ENCODE measurements around the gene HIP1R.

The HIP1R gene

GRCh38 chr12:122836027-122836921 is 1.0 kb downstream of the HIP1R start:
- TF ChIP-seq CTCF (conservative IDR thresholded peaks at IDR 0.05), result no peak
- H3K27ac ChIP-seq, result peak overlapping the region; percentile 84

- no peak for TF ChIP-seq CTCF (conservative IDR thresholded peaks at IDR 0.05)
- H3K27ac ChIP-seq, result peak overlapping the region; percentile 84
Observed at GRCh38 chr12:122837306-122838265, 2.3 kb downstream of the HIP1R start.

GRCh38 chr12:122838841-122839240 is 3.6 kb downstream of the HIP1R start:
- no peak for TF ChIP-seq CTCF (conservative IDR thresholded peaks at IDR 0.05)
- H3K27ac ChIP-seq, result peak overlapping the region; percentile 84

DNA sequence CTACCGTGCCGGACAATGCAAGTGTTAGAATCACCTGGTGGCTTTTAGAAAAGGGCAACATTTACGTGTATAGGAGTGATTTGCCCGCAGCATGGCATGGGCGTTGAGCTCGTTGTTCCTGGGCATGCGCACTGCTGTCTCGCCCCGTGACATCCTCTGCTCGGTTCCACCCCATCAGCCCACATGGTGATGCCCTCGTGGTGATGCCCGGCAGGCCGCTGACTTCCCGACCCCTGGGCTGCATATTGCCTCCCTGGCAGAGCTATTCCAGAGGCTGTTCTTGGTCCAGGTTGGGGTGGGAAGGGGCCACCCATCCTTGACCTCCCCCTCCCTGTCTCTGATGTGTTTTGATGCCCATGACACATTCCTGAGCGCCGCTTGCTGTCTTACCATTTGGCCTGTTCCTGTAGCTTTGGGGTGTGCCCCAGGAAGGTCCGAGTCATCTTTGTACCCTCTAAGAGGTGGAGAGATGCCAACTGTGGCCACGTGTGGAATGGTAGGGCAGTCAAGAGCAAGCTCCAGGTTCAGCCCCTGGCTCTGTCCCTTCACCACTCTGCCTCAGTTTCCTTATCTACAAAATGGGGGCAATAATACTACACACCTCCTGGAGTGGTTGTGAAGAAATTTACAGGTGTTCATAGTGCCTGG is 4.8 kb downstream of the HIP1R start:
- H3K27ac ChIP-seq, result no peak overlapping the region
- TF ChIP-seq CTCF (conservative IDR thresholded peaks at IDR 0.05), result no peak

DNA sequence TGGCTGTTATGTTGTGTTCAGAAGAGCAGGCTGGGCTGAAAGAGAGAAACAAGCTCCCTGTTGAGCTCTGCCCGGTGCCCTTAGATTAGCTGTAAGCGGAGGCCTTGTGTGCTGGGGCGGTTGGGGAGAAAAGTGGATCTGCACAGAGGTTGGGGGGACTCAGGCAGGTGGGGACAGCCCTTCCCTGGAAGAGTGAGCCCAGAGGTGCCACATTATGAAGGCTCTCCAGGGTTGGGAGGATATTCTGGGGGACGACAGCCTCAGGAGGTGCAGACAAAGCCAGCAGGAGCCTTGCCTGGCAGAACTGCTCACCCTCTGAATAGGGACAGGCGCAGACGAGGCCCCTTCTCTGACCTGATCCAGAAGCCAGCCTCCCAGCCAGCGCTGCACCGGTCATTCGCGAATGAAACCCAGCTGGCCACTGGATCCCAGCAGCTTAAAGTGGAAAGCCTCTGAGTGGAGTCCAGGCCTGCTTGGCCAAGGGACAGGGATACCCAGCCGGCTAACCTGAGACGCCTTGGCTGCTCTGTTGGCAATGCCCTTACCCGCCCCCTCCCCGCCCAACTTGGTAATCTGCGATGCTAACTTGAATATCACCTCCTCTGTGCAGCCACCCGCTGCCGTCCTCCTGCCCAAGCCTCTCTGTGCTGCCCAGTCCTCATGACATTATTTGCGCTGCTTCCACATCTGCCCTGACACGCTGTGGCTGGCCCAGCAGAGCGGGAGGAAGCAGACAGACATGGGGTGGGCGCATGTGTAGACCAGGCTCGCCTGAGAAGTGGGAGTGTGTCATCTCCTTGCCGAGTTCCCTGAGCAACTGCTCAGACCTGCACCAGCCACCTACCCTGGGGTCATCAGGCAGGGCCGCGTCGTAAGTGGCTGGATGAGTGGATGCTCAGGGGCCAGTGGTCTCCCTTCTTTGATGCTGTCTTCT is 5.6 kb downstream of the HIP1R start:
- H3K27ac ChIP-seq, result no peak overlapping the region
- TF ChIP-seq CTCF (conservative IDR thresholded peaks at IDR 0.05), result no peak

- no peak for TF ChIP-seq CTCF (conservative IDR thresholded peaks at IDR 0.05)
- no peak overlapping the region for H3K27ac ChIP-seq
Observed at GRCh38 chr12:122841544-122842321, 6.5 kb downstream of the HIP1R start.

All from VCaP (cell line).